Stomach (tissue), 4 donors: Measurements from ENCODE around the gene COBL.

Source experiments
- CTCF ChIP-seq, 7 experiments: fragments of 450-650 bp in 4 of 7; fragments of 200-600 bp in 3 of 7; sonication (generic) in 3 of 7; IDR thresholded peaks; one replicate each; pipeline ENCODE4 v1.5.1; 2016 to 2019; ENCODE audit warnings: antibody characterized with exemption in 7 of 7, control low read depth in 2 of 7, mild to moderate bottlenecking in 1 of 7
- POLR2A ChIP-seq, 4 donors: fragments of 450-650 bp; IDR thresholded peaks; one replicate each; pipeline ENCODE4 v1.6.1; 2016; ENCODE audit warnings: antibody characterized with exemption in 4 of 4, control low read depth in 2 of 4, mild to moderate bottlenecking in 1 of 4, moderate library complexity in 1 of 4

GRCh38 chr7:51035716-51036115, 280.9 kb downstream of the COBL start:
- no peak for TF ChIP-seq CTCF (IDR thresholded peaks at IDR 0.05)
- TF ChIP-seq POLR2A (IDR thresholded peaks at IDR 0.05) = no peak
